ENCODE data around the gene MRGPRD.

Gene MRGPRD

GRCh38 chr11:68940651-68941323 is 40.0 kb downstream of the MRGPRD start:
- CTCF ChIA-PET, result no interaction called here
- POLR2A ChIA-PET, result no interaction called here
- no peak for DNase-seq (ENCODE audit: extremely low spot score)
- TF ChIP-seq FOXM1 (IDR thresholded peaks at IDR 0.05; ENCODE audit: borderline replicate concordance) (no peak), PKNOX1 (IDR thresholded peaks at IDR 0.05) (no peak), CTBP1 (IDR thresholded peaks at IDR 0.05; ENCODE audit: borderline replicate concordance) (no peak), L3MBTL2 (conservative IDR thresholded peaks at IDR 0.05) (no peak), LEF1 (IDR thresholded peaks at IDR 0.05; ENCODE audit: borderline replicate concordance) (no peak), SP1 (IDR thresholded peaks at IDR 0.05) (no peak), FOXA1 (IDR thresholded peaks at IDR 0.05) (no peak), BHLHE40 (IDR thresholded peaks at IDR 0.05; ENCODE audit: borderline replicate concordance) (no peak), ARNT (IDR thresholded peaks at IDR 0.05) (no peak), HDGF (IDR thresholded peaks at IDR 0.05; ENCODE audit: borderline replicate concordance) (no peak), FOXK2 (IDR thresholded peaks at IDR 0.05) (no peak), ZNF384 (IDR thresholded peaks at IDR 0.05) (no peak), TARDBP (IDR thresholded peaks at IDR 0.05) (no peak), SUZ12 (IDR thresholded peaks at IDR 0.05) (no peak)

- no peak for DNase-seq (ENCODE audit: extremely low spot score)
- POLR2A ChIA-PET, result no interaction called here
- CTCF ChIA-PET, result no interaction called here
- TF ChIP-seq NFRKB (IDR thresholded peaks at IDR 0.05) (no peak), FOXK2 (IDR thresholded peaks at IDR 0.05) (no peak), PKNOX1 (IDR thresholded peaks at IDR 0.05) (no peak), ELF4 (IDR thresholded peaks at IDR 0.05) (no peak), BHLHE40 (IDR thresholded peaks at IDR 0.05; ENCODE audit: borderline replicate concordance) (no peak), HDGF (IDR thresholded peaks at IDR 0.05; ENCODE audit: borderline replicate concordance) (no peak), FOXM1 (IDR thresholded peaks at IDR 0.05; ENCODE audit: borderline replicate concordance) (no peak), SP1 (IDR thresholded peaks at IDR 0.05) (no peak), ZNF384 (IDR thresholded peaks at IDR 0.05) (no peak), TARDBP (IDR thresholded peaks at IDR 0.05) (no peak), ARNT (IDR thresholded peaks at IDR 0.05) (no peak), L3MBTL2 (conservative IDR thresholded peaks at IDR 0.05) (no peak), SUZ12 (IDR thresholded peaks at IDR 0.05) (no peak), FOXA1 (IDR thresholded peaks at IDR 0.05) (no peak), CTBP1 (IDR thresholded peaks at IDR 0.05; ENCODE audit: borderline replicate concordance) (no peak), LEF1 (IDR thresholded peaks at IDR 0.05; ENCODE audit: borderline replicate concordance) (no peak)
These were observed 40.9 kb downstream of the MRGPRD start for GRCh38 chr11:68939583-68940555.

GRCh38 chr11:68938816-68939582 is 41.8 kb downstream of the MRGPRD start:
- ChIA-PET POLR2A (no interaction called here), CTCF (no interaction called here)
- no peak for TF ChIP-seq PKNOX1 (IDR thresholded peaks at IDR 0.05)
- TF ChIP-seq SUZ12 (IDR thresholded peaks at IDR 0.05), result no peak
- no peak for TF ChIP-seq FOXM1 (IDR thresholded peaks at IDR 0.05; ENCODE audit: borderline replicate concordance)
- no peak for TF ChIP-seq ELF4 (IDR thresholded peaks at IDR 0.05)
- TF ChIP-seq L3MBTL2 (conservative IDR thresholded peaks at IDR 0.05), result no peak
- no peak for TF ChIP-seq FOXK2 (IDR thresholded peaks at IDR 0.05)
- no peak for TF ChIP-seq SP1 (IDR thresholded peaks at IDR 0.05)
- TF ChIP-seq ARNT (IDR thresholded peaks at IDR 0.05), result no peak
- no peak for DNase-seq (ENCODE audit: extremely low spot score)

- POLR2A ChIA-PET, result no interaction called here
- CTCF ChIA-PET, result no interaction called here
- no peak for DNase-seq (ENCODE audit: extremely low spot score)
- TF ChIP-seq FOXA1 (IDR thresholded peaks at IDR 0.05), result no peak
- TF ChIP-seq SUZ12 (IDR thresholded peaks at IDR 0.05), result no peak
- no peak for TF ChIP-seq HDGF (IDR thresholded peaks at IDR 0.05; ENCODE audit: borderline replicate concordance)
- TF ChIP-seq ARNT (IDR thresholded peaks at IDR 0.05), result no peak
- TF ChIP-seq FOXM1 (IDR thresholded peaks at IDR 0.05; ENCODE audit: borderline replicate concordance), result no peak
- no peak for TF ChIP-seq SP1 (IDR thresholded peaks at IDR 0.05)
- no peak for TF ChIP-seq LEF1 (IDR thresholded peaks at IDR 0.05; ENCODE audit: borderline replicate concordance)
- TF ChIP-seq PKNOX1 (IDR thresholded peaks at IDR 0.05), result no peak
- TF ChIP-seq CTBP1 (IDR thresholded peaks at IDR 0.05; ENCODE audit: borderline replicate concordance), result no peak
- no peak for TF ChIP-seq TARDBP (IDR thresholded peaks at IDR 0.05)
- no peak for TF ChIP-seq FOXK2 (IDR thresholded peaks at IDR 0.05)
- TF ChIP-seq ELF4 (IDR thresholded peaks at IDR 0.05), result no peak
These were observed 42.7 kb downstream of the MRGPRD start for GRCh38 chr11:68938088-68938487.

Data from HEK293T (cell line).